AG09309 (cell line): ENCODE results near the gene KLHL29.

ENCODE experiments used
- DNase-seq: peaks from one replicate; pipeline ENCODE4 v3.0.0-alpha.2; 2010; ENCODE audit warnings: low read depth
- H3K4me3 ChIP-seq: 2 replicates; pipeline ENCODE4 v1.5.1; 2011; ENCODE audit warnings: mild to moderate bottlenecking, low read depth, low read length, moderate library complexity; ENCODE audit not compliant: control insufficient read depth
- CTCF ChIP-seq: IDR thresholded peaks from 2 replicates; pipeline ENCODE4 v1.5.1; 2011; ENCODE audit warnings: mild to moderate bottlenecking, low read depth, low read length, inconsistent platforms; ENCODE audit not compliant: insufficient read depth, control insufficient read depth; ENCODE audit errors: missing control alignments

KLHL29 gene

GRCh38 chr2:23600346-23600745, 215.4 kb downstream of the KLHL29 start:
- DNase-seq = no peak
- no peak overlapping the region for H3K4me3 ChIP-seq
- TF ChIP-seq CTCF = no peak

DNA sequence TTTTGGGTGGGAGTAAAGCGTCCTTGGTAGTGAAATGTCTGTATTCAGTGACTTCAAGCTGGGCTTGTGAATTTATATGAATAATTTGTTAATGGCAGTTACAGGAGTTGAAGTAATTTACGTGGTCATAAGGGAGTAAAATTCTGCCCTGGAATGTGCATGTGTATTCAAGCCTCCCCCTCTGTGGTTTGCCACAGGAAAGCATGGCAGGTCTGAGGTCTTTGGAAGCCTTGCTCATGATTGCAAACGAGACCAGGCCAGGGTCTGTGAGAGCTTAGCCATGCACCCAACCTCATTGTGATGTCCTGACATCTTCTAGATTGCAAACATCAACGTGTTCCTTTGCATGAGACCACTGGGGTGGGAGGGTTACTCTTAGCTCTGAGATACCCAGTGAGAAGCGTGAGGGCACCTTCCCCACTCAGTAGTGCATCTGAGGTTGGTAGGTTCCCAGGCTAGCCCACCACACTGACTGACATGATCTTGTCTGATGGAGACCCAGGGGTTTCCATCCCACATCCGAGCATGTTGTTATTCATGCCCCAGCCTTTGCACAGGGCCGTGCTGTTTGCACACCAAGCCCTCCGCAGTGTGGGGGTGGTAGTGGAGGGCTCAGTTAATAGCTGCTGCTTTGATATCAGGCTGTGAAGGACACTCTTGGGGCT, 216.5 kb downstream of the KLHL29 start:
- DNase-seq = no peak
- no peak for TF ChIP-seq CTCF
- H3K4me3 ChIP-seq = no peak overlapping the region

GRCh38 chr2:23602116-23602515, 217.1 kb downstream of the KLHL29 start:
- TF ChIP-seq CTCF = no peak
- DNase-seq = no peak
- no peak overlapping the region for H3K4me3 ChIP-seq

- DNase-seq = no peak
Measured at GRCh38 chr2:23603156-23603555, 218.2 kb downstream of the KLHL29 start.

GRCh38 chr2:23603581-23603980, 218.6 kb downstream of the KLHL29 start:
- TF ChIP-seq CTCF = no peak
- no peak for DNase-seq
- no peak overlapping the region for H3K4me3 ChIP-seq

More at GRCh38 chr2:23603156-23603555, 218.2 kb downstream of the KLHL29 start:
- no peak for TF ChIP-seq CTCF
- no peak overlapping the region for H3K4me3 ChIP-seq

- no peak for DNase-seq
- H3K4me3 ChIP-seq = no peak overlapping the region
- TF ChIP-seq CTCF = no peak
Measured at GRCh38 chr2:23604731-23605130, 219.8 kb downstream of the KLHL29 start.
